Neuronal stem cell (in vitro differentiated cells): ENCODE measurements around the gene CFLAR.

ENCODE experiments used
- DNase-seq: peaks from one replicate; pipeline ENCODE4 v3.0.0-alpha.2; 2013; ENCODE audit warnings: low spot score
- H2AFZ ChIP-seq: one replicate; pipeline ENCODE4 v1.6.1; 2013; ENCODE audit warnings: mild to moderate bottlenecking, low read length, inconsistent platforms
- H2AK5ac ChIP-seq: 2 replicates; pipeline ENCODE4 v1.6.1; 2013; ENCODE audit warnings: low read depth, mild to moderate bottlenecking, inconsistent platforms, low read length, moderate library complexity, mixed read lengths
- H2BK120ac ChIP-seq: 2 replicates; pipeline ENCODE4 v1.6.1; 2013; ENCODE audit warnings: low read depth, mild to moderate bottlenecking, inconsistent platforms, low read length, moderate library complexity, mixed read lengths
- H2BK12ac ChIP-seq: one replicate; pipeline ENCODE4 v1.6.1; 2013; ENCODE audit warnings: low read length, inconsistent platforms
- H2BK15ac ChIP-seq: 2 replicates; pipeline ENCODE4 v1.6.1; 2013; ENCODE audit warnings: mild to moderate bottlenecking, low read length, inconsistent platforms, mixed read lengths
- H2BK5ac ChIP-seq: one replicate; pipeline ENCODE4 v1.6.1; 2013; ENCODE audit warnings: inconsistent platforms, mild to moderate bottlenecking, low read length, moderate library complexity
- H3K14ac ChIP-seq: one replicate; pipeline ENCODE4 v1.6.1; 2013; ENCODE audit warnings: low read length, inconsistent platforms
- H3K18ac ChIP-seq: 2 replicates; pipeline ENCODE4 v1.6.1; 2013; ENCODE audit warnings: low read length, inconsistent platforms
- H3K23ac ChIP-seq: 2 replicates; pipeline ENCODE4 v1.6.1; 2013; ENCODE audit warnings: low read depth, mild to moderate bottlenecking, mixed read lengths, low read length, inconsistent platforms; ENCODE audit not compliant: poor library complexity
- H3K27ac ChIP-seq: replicated peaks from 3 replicates; pipeline ENCODE4 v1.5.1; 2013; ENCODE audit warnings: low read length, inconsistent platforms
- H3K27me3 ChIP-seq, 3 experiments: 2 replicates each; pipeline ENCODE4 v1.6.1; 2013; ENCODE audit warnings: low read length in 3 of 3, mild to moderate bottlenecking in 2 of 3, inconsistent platforms in 1 of 3, low read depth in 1 of 3, mixed read lengths in 1 of 3, moderate library complexity in 1 of 3; ENCODE audit not compliant: control insufficient read depth in 3 of 3, insufficient read depth in 3 of 3
- H3K36me3 ChIP-seq, 2 donors: replicated peaks in 1 of 2; 2 replicates each; pipeline ENCODE4 v1.6.1; 2013; ENCODE audit warnings: low read length in 2 of 2; ENCODE audit not compliant: control insufficient read depth in 2 of 2, insufficient read depth in 2 of 2
- H3K4ac ChIP-seq: 2 replicates; pipeline ENCODE4 v1.6.1; 2013; ENCODE audit warnings: inconsistent platforms, mild to moderate bottlenecking, low read length, moderate library complexity
- H3K4me1 ChIP-seq, 2 donors: 1 replicate in 1 of 2; 2 replicates in 1 of 2; pipeline ENCODE4 v1.6.1; 2013; ENCODE audit warnings: low read length in 2 of 2, low read depth in 1 of 2; ENCODE audit not compliant: control insufficient read depth in 2 of 2, insufficient read depth in 1 of 2
- H3K4me2 ChIP-seq: one replicate; pipeline ENCODE4 v1.6.1; 2013; ENCODE audit warnings: mild to moderate bottlenecking, low read length, inconsistent platforms; ENCODE audit not compliant: insufficient read depth, poor library complexity, severe bottlenecking
- H3K4me3 ChIP-seq, 2 donors: 2 replicates each; pipeline ENCODE4 v1.5.1; 2013; ENCODE audit warnings: low read length in 2 of 2, mild to moderate bottlenecking in 2 of 2, inconsistent platforms in 1 of 2, moderate library complexity in 1 of 2
- H3K79me1 ChIP-seq: one replicate; pipeline ENCODE4 v1.6.1; 2013; ENCODE audit warnings: low read depth, mild to moderate bottlenecking, inconsistent platforms, low read length, moderate library complexity
- H3K9ac ChIP-seq: one replicate; pipeline ENCODE4 v1.6.1; 2013; ENCODE audit warnings: mild to moderate bottlenecking, low read depth, low read length, inconsistent platforms; ENCODE audit not compliant: poor library complexity
- H3K9me3 ChIP-seq, 2 donors: replicated peaks in 1 of 2; 2 replicates each; pipeline versions ENCODE3 to v1.6.1; 2013; ENCODE audit warnings: low read length in 2 of 2, mild to moderate bottlenecking in 2 of 2, inconsistent platforms in 1 of 2, low read depth in 1 of 2, mixed read lengths in 1 of 2, moderate library complexity in 1 of 2; ENCODE audit not compliant: control insufficient read depth in 2 of 2, insufficient read depth in 1 of 2
- H4K8ac ChIP-seq: one replicate; pipeline ENCODE4 v1.6.1; 2013; ENCODE audit warnings: low read depth, mild to moderate bottlenecking, inconsistent platforms, low read length, moderate library complexity
- H4K91ac ChIP-seq: one replicate; pipeline ENCODE4 v1.6.1; 2013; ENCODE audit warnings: low read length, low read depth, mild to moderate bottlenecking, inconsistent platforms; ENCODE audit not compliant: poor library complexity
- WGBS, 2 donors: extraction: QIAGEN DNeasy Blood & Tissue Kit; methylation state at CpG; one replicate each; pipeline ENCODE4 v1.1.7; 2013; ENCODE audit warnings: missing lambda C conversion rate in 2 of 2, mixed read lengths in 1 of 2; ENCODE audit not compliant: insufficient read length in 2 of 2, insufficient replicate concordance in 1 of 2; ENCODE audit errors: extremely low coverage in 2 of 2; 5-methylcytosine and 5-hydroxymethylcytosine counted together

CFLAR gene

DNA sequence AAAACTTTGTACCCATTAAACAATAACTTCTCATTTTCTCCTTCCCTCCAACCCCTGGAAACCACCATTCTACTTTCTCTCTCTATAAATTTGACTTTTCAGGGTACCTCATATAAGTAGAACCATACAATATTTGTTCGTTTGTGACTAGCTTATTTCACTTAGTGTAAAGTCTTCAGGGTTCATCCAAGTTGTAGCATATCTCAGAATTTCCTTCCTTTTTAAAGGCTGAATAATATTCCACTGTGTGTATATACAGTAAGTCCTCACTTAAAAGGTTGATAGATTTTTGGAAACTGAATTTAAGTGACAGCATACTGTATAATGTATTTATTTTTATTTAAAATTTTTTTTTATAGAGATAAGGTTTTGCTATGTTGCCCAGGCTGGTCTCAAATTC is 80.8 kb downstream of the CFLAR start:
- H2BK12ac ChIP-seq, result no peak overlapping the region
- H3K36me3 ChIP-seq, result no peaks in the 10 kb centered on the region
- no peak overlapping the region for H2BK15ac ChIP-seq
- no peak overlapping the region for H3K14ac ChIP-seq
- H3K9ac ChIP-seq, result no peak overlapping the region
- H3K27me3 ChIP-seq, result no peaks in the 10 kb centered on the region
- no peak overlapping the region for H2BK120ac ChIP-seq
- H3K23ac ChIP-seq, result no peak overlapping the region
- WGBS, 2 donors, result no CpG with 5 or more reads among the region's 1 CpG
- no peak overlapping the region for H2AK5ac ChIP-seq
- H3K4ac ChIP-seq, result no peak overlapping the region
- H4K8ac ChIP-seq, result no peak overlapping the region
- no peak overlapping the region for H4K91ac ChIP-seq
- H2AFZ ChIP-seq, result no peak overlapping the region
- no peak overlapping the region for H3K27ac ChIP-seq
- no peak overlapping the region for H3K18ac ChIP-seq
- DNase-seq, result no peak
- no peaks in the 10 kb centered on the region for H3K79me1 ChIP-seq
- no peaks in the 10 kb centered on the region for H3K9me3 ChIP-seq
- H3K4me3 ChIP-seq, result no peak overlapping the region
- H3K4me2 ChIP-seq, result no peak overlapping the region
- no peaks in the 10 kb centered on the region for H3K4me1 ChIP-seq
- H2BK5ac ChIP-seq, result no peak overlapping the region

DNA sequence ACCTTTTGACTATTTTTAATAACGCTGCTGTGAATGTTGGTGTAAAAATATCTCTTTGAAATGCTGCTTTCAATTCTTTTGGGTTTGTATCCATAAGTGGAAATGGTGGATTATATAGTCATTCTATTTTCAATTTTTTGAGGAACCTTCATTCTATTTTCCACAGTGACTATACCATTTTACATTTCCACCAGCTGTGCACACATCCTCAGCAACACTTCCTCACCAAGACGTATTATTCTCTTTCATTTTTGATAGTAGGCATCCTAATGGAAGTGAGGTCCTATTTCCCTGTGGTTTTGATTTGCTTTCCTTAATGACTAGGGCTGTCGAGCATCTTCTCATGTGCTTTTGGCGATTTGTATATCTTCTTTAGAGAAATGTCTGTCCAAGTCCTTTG is 81.8 kb downstream of the CFLAR start:
- Histone ChIP-seq H2AK5ac (no peak overlapping the region), H2BK5ac (no peak overlapping the region), H2BK120ac (no peak overlapping the region), H2AFZ (no peak overlapping the region), H3K9me3 (no peaks in the 10 kb centered on the region), H3K18ac (no peak overlapping the region), H2BK12ac (no peak overlapping the region), H3K36me3 (no peaks in the 10 kb centered on the region), H4K91ac (no peak overlapping the region), H3K4me1 (no peaks in the 10 kb centered on the region), H3K27ac (no peak overlapping the region), H3K27me3 (no peaks in the 10 kb centered on the region), H3K14ac (no peak overlapping the region), H3K23ac (no peak overlapping the region), H4K8ac (no peak overlapping the region), H3K4me2 (no peak overlapping the region), H2BK15ac (no peak overlapping the region), H3K4ac (no peak overlapping the region), H3K4me3 (no peak overlapping the region), H3K79me1 (no peaks in the 10 kb centered on the region), H3K9ac (no peak overlapping the region)
- no peak for DNase-seq
- no CpG with 5 or more reads among the region's 4 CpGs for WGBS, 2 donors

- Histone ChIP-seq H2BK5ac (no peak overlapping the region), H3K27ac (no peak overlapping the region), H2BK12ac (no peak overlapping the region), H2BK120ac (no peak overlapping the region), H3K4ac (no peak overlapping the region), H2BK15ac (no peak overlapping the region), H3K4me2 (no peak overlapping the region), H3K14ac (no peak overlapping the region), H3K36me3 (no peaks in the 10 kb centered on the region), H2AK5ac (no peak overlapping the region), H3K27me3 (peaks cover 0 to 4% (median 0%) of the 10 kb centered on the region in 3 experiments), H3K9me3 (no peaks in the 10 kb centered on the region), H3K23ac (no peak overlapping the region), H2AFZ (no peak overlapping the region), H4K91ac (no peak overlapping the region), H3K18ac (no peak overlapping the region), H3K9ac (no peak overlapping the region), H3K4me3 (no peak overlapping the region), H3K79me1 (no peaks in the 10 kb centered on the region), H3K4me1 (peaks cover 0 to 2% of the 10 kb centered on the region in 2 donors), H4K8ac (no peak overlapping the region)
- no peak for DNase-seq
- no CpG with 5 or more reads among the region's 5 CpGs for WGBS, 2 donors
Measured at GRCh38 chr2:201199847-201200246, 83.9 kb downstream of the CFLAR start.

DNA sequence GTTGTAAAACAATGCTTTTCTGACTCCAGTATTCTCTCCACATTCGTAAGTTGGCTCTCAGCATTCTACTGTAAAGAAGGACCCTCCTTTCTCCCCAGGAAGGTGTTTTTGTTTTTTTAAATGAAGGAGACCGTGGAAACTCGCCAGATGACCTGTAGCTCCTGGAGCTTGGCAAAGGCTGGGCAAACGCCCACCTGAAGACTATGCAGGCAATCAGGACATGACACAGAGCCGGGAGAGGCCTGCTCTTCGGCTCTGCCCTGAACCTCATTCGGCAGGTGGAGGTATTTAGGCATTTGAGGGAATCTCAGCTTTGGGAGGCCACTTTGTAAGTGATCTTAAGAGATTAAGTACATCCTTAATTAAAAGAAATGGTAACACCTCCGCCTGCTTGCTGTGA is 84.4 kb downstream of the CFLAR start:
- no peaks in the 10 kb centered on the region for H3K79me1 ChIP-seq
- H3K9me3 ChIP-seq, result no peaks in the 10 kb centered on the region
- no peak overlapping the region for H3K4ac ChIP-seq
- H3K18ac ChIP-seq, result no peak overlapping the region
- H3K14ac ChIP-seq, result no peak overlapping the region
- no peak overlapping the region for H2BK15ac ChIP-seq
- H4K8ac ChIP-seq, result no peak overlapping the region
- no peak overlapping the region for H3K23ac ChIP-seq
- H2BK12ac ChIP-seq, result no peak overlapping the region
- no peak overlapping the region for H2AFZ ChIP-seq
- no peak overlapping the region for H2AK5ac ChIP-seq
- H4K91ac ChIP-seq, result no peak overlapping the region
- H3K36me3 ChIP-seq, result no peaks in the 10 kb centered on the region
- H2BK120ac ChIP-seq, result no peak overlapping the region
- DNase-seq, result no peak
- no peak overlapping the region for H3K27ac ChIP-seq
- H3K9ac ChIP-seq, result no peak overlapping the region
- H3K4me1 ChIP-seq, result peaks cover 0 to 2% of the 10 kb centered on the region in 2 donors
- H3K4me2 ChIP-seq, result no peak overlapping the region
- peaks cover 0 to 4% (median 0%) of the 10 kb centered on the region in 3 experiments for H3K27me3 ChIP-seq
- H2BK5ac ChIP-seq, result no peak overlapping the region
- H3K4me3 ChIP-seq, result no peak overlapping the region
- no CpG with 5 or more reads among the region's 8 CpGs for WGBS, 2 donors
